Measurements from ENCODE around the gene DENND1A. TPM values are rescaled to one million over a fixed set of nuclear protein-coding genes. Genes with fewer than 3 reads are reported as not detected.

Gene DENND1A
- total RNA-seq, 1 experiment from 2014 or later = 19.7 TPM

- BruUV-seq (replicated peaks) = no TSS peak
- Histone ChIP-seq H3K27ac (ENCODE audit: low read length) (no peak overlapping the region), H3K4me3 (ENCODE audit: low read depth in 2 of 2, low read length in 2 of 2) (no peak overlapping the region), H3K27me3 (ENCODE audit: control insufficient read depth, insufficient read depth, low read length) (no peaks in the 10 kb centered on the region), H3K36me3 (ENCODE audit: control insufficient read depth, insufficient read depth, low read length) (no peaks in the 10 kb centered on the region), H3K9me3 (ENCODE audit: control insufficient read depth, insufficient read depth, low read depth, low read length) (no peaks in the 10 kb centered on the region), H3K4me1 (ENCODE audit: control insufficient read depth, insufficient read depth, low read length) (no peaks in the 10 kb centered on the region)
- ATAC-seq (no peak), DNase-seq (ENCODE audit: low read depth, low spot score) (no peak)
- intact Hi-C loops (cut with micrococcal nuclease; ENCODE audit: unreplicated experiment) = no loop called here
- TF ChIP-seq TCF7L2 (IDR thresholded peaks at IDR 0.05; ENCODE audit: low read depth, low read length) (no peak), CTCF (IDR thresholded peaks at IDR 0.05) (no peak), SIN3A (IDR thresholded peaks at IDR 0.05; ENCODE audit: borderline replicate concordance, insufficient read depth, low read depth, low read length) (no peak), REST (IDR thresholded peaks at IDR 0.05; ENCODE audit: insufficient read depth in 1 of 2, low read depth in 2 of 2, low read length in 1 of 2) (no peak), POLR2AphosphoS5 (IDR thresholded peaks at IDR 0.05; ENCODE audit: low read depth, low read length) (no peak)
- POLR2A ChIA-PET = interaction anchor here (0.5 kb wide), 1 partner anchor 14 kb away, joined by 4 read pairs; no protein-coding TSS in a partner anchor
- CTCF ChIA-PET = interaction anchor here (0.5 kb wide), 1 partner anchor 299 kb away, joined by 5 read pairs; no protein-coding TSS in a partner anchor
- in situ Hi-C loops (cut with HindIII; ENCODE audit: low pct_unique_long_range_greater_than_20kb, low sequenced_read_pairs) = no loop called here
These were observed 504.0 kb downstream of the DENND1A start for GRCh38 chr9:123425836-123426365.

- Histone ChIP-seq H3K9me3 (ENCODE audit: control insufficient read depth, insufficient read depth, low read depth, low read length) (no peaks in the 10 kb centered on the region), H3K4me1 (ENCODE audit: control insufficient read depth, insufficient read depth, low read length) (no peaks in the 10 kb centered on the region), H3K27me3 (ENCODE audit: control insufficient read depth, insufficient read depth, low read length) (no peaks in the 10 kb centered on the region), H3K27ac (ENCODE audit: low read length) (no peak overlapping the region), H3K36me3 (ENCODE audit: control insufficient read depth, insufficient read depth, low read length) (no peaks in the 10 kb centered on the region), H3K4me3 (ENCODE audit: low read depth in 2 of 2, low read length in 2 of 2) (no peak overlapping the region)
- POLR2A ChIA-PET = no interaction called here
- intact Hi-C loops (cut with micrococcal nuclease; ENCODE audit: unreplicated experiment) (no loop called here), in situ Hi-C loops (cut with HindIII; ENCODE audit: low pct_unique_long_range_greater_than_20kb, low sequenced_read_pairs) (no loop called here)
- TF ChIP-seq REST (IDR thresholded peaks at IDR 0.05; ENCODE audit: insufficient read depth in 1 of 2, low read depth in 2 of 2, low read length in 1 of 2) (no peak), TCF7L2 (IDR thresholded peaks at IDR 0.05; ENCODE audit: low read depth, low read length) (no peak), POLR2AphosphoS5 (IDR thresholded peaks at IDR 0.05; ENCODE audit: low read depth, low read length) (no peak), SIN3A (IDR thresholded peaks at IDR 0.05; ENCODE audit: borderline replicate concordance, insufficient read depth, low read depth, low read length) (no peak), CTCF (IDR thresholded peaks at IDR 0.05) (no peak)
- CTCF ChIA-PET = no interaction called here
- no TSS peak for BruUV-seq (replicated peaks)
- DNase-seq (ENCODE audit: low read depth, low spot score) = no peak
- no peak for ATAC-seq
These were observed 504.6 kb downstream of the DENND1A start for GRCh38 chr9:123425261-123425821.
